Panc1 (cell line): ENCODE results near the gene KCND3.

Source experiments
- CTCF ChIP-seq: fragments of 450-650 bp; IDR thresholded peaks from 2 replicates; pipeline ENCODE4 v1.5.1; 2017; ENCODE audit warnings: mild to moderate bottlenecking
- REST ChIP-seq, 2 experiments: IDR thresholded peaks; 2 replicates each; pipeline ENCODE4 v1.6.1; 2011 to 2012; ENCODE audit warnings: low read depth in 2 of 2, control low read depth in 1 of 2, low read length in 1 of 2, mild to moderate bottlenecking in 1 of 2, moderate library complexity in 1 of 2; ENCODE audit not compliant: insufficient read depth in 1 of 2
- SIN3A ChIP-seq: IDR thresholded peaks from 2 replicates; pipeline ENCODE4 v1.6.1; 2012; ENCODE audit warnings: low read depth, mild to moderate bottlenecking, low read length, moderate library complexity, borderline replicate concordance; ENCODE audit not compliant: insufficient read depth

GRCh38 chr1:112033439-112034120 lies 44.1 kb upstream of the KCND3 start:
- TF ChIP-seq CTCF (no peak), REST (IDR thresholded peaks at IDR 0.05; ENCODE audit: insufficient read depth in 1 of 2, low read depth in 2 of 2, low read length in 1 of 2) (no peak), SIN3A (no peak)
